GM18951 (cell line): ENCODE data around the gene SERINC2.
"Not testable (repeated sequence)": the region's sequence is repeated elsewhere in the genome, so short reads cannot be mapped to it uniquely, and the experiment has no call there.

Experiments used
- POLR2A ChIP-seq: IDR thresholded peaks from 4 replicates; pipeline ENCODE4 v1.6.1; 2011; ENCODE audit warnings: mild to moderate bottlenecking; ENCODE audit not compliant: insufficient read length, insufficient read depth; ENCODE audit errors: extremely low read depth
- in situ Hi-C: fragments of 300-500 bp; cut with MboI; formaldehyde crosslinking; loops from one replicate; pipeline ENCODE4 v1.12.0; 2022; ENCODE audit warnings: low sequenced_read_pairs, mixed read lengths, inconsistent platforms; ENCODE audit not compliant: unreplicated experiment

The SERINC2 gene

DNA sequence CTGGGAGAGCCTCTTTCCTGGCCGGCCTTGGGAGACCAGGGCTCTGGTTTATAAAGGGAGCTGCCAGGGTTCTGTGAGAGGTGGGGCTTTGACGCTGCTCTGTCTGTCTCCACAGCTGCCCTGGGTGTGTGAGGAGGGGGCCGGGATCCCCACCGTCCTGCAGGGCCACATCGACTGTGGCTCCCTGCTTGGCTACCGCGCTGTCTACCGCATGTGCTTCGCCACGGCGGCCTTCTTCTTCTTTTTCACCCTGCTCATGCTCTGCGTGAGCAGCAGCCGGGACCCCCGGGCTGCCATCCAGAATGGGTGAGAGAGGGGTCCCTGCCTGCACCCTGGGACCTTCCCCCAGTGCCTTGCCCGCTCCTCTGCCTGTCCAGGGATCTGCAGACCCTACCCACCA, 11.6 kb downstream of the SERINC2 start:
- in situ Hi-C loops, result loop anchor here (10.0 kb wide), 1 partner anchor 120 kb away; no protein-coding TSS in a partner anchor
- TF ChIP-seq POLR2A, result no peak

DNA sequence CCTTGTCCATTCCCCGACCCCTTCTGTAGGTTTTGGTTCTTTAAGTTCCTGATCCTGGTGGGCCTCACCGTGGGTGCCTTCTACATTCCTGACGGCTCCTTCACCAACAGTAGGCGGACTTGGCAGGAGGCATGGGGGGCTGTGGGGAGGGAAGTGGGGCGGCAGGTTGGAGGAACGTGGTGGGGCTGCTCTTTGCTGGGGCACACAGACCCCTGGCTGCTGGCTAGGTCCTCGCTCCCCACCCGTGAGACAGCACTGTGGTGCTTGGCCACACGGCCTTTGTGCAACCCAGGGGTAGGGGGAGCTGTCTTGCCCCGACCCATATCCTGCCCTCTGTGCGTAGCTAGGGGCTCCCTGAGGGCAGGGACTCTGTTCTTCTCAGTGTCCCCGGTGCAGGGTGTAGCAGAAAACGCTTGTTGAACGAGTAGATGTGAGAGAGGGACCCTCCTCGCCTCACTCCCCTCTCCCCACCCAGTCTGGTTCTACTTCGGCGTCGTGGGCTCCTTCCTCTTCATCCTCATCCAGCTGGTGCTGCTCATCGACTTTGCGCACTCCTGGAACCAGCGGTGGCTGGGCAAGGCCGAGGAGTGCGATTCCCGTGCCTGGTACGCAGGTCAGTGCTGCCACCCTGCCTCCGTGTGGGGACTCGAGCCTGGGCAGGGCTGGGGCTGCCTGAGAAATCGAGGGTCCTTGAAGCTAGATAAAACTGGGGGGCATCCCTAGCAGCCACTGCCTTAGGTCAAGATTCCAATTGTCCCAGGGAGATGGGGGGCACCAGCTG, 12.5 kb downstream of the SERINC2 start:
- in situ Hi-C loops, result loop anchor here (10.0 kb wide), 1 partner anchor 119 kb away; no protein-coding TSS in a partner anchor
- TF ChIP-seq POLR2A, result no peak

DNA sequence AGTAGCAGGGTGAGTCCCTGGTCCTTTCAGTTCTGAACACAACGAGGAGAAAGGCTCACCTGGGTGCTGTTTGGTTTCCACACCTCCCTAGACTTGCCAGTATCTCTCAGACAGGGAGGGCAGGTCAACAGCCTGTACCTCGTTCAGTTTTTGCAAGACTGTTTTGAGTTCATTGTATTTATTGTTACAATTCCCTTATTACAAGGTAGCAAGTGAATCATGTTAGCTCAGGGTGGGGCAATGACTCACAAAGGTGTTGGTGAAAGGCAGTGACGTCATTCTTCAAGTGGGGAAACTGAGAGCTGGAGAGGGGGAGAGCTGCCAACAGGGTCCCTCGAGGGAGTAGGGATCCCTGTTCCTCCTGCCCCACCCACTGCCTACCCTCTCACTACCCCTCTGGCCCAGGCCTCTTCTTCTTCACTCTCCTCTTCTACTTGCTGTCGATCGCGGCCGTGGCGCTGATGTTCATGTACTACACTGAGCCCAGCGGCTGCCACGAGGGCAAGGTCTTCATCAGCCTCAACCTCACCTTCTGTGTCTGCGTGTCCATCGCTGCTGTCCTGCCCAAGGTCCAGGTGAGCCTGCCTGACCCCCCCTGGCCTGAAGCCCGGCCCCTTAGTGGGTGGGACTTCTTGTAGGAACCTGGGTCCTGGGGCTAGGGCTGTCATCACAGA, 13.4 kb downstream of the SERINC2 start:
- in situ Hi-C loops, result loop anchor here (10.0 kb wide), 1 partner anchor 118 kb away; no protein-coding TSS in a partner anchor
- no peak for TF ChIP-seq POLR2A

DNA sequence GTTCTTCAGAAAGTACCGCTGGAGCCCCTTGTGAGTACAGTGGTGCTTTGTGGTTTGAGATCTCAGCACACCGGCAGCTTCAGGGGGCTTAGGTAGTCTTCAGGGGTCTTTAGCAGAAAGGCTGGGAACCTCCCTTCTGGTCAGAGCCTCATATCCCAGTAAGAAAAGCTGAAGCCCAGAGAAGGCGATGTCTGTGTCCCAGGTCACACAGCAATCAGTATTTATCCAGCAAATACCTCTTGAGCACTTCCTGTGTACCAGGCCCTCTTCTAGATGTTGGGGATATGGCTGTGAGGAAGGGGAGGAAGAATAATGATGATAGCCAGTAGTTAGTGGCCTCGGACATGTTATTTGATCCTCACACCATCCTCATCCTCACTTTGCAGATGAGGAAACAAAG, 14.3 kb downstream of the SERINC2 start:
- in situ Hi-C loops, result loop anchor here (10.0 kb wide), 1 partner anchor 117 kb away; no protein-coding TSS in a partner anchor
- TF ChIP-seq POLR2A, result no peak

DNA sequence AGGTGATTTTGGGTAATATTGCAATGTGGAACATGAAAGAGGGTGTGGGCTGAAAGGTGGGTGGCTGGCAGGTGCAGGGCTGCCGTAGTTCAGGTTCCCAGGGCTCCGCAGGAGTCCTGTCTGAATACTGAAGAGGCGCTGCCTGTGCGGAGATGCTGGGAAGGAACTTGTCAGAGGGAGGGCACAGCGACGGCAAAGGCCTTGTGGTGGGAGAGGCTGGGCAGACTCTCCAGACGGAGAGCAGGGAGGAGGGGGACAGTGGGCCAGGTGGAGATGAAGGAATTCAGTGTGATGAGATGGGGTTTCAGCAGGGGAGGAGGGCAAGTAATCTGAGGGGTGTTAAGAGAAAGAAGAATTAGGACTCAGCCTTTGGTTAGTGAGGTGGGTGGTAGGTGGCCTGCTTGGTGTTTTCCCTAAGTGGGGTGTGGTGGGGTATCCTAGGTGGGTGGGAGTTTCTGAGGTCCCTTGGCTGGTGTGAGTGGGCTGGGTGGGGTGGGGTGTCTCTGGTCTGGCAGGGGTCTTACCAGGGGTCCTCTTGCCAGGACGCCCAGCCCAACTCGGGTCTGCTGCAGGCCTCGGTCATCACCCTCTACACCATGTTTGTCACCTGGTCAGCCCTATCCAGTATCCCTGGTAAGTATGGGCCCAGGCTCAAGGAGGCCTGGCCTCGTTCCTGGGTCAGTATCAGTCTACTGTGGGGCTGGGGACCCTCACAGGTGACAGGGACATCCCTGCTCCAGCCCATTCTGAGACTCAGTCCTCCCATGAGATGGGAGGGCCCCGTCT, 15.6 kb downstream of the SERINC2 start:
- TF ChIP-seq POLR2A, result no peak
- in situ Hi-C loops, result loop anchor here (10.0 kb wide), 1 partner anchor 116 kb away; no protein-coding TSS in a partner anchor

DNA sequence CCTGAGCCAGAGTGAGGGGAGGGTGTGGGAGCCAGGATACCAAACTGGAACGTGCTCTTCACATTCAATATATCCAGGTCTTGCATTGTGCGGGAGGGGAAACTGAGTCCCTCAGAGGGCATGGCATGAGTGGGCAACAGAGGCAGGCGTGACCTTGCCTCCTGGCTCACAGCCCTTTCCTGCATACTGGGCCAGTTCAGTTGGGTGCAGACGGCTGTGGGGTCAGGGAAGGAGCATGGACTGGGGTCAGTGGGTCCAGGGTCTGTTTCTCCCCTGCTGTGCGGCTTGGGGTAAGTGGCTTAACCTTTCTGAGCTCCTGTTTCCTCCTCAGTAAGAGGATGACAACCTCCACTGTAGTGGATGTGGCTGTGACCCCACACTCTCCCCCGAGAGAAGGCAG, 16.6 kb downstream of the SERINC2 start:
- TF ChIP-seq POLR2A, result no peak
- in situ Hi-C loops, result loop anchor here (10.0 kb wide), 1 partner anchor 115 kb away; no protein-coding TSS in a partner anchor

DNA sequence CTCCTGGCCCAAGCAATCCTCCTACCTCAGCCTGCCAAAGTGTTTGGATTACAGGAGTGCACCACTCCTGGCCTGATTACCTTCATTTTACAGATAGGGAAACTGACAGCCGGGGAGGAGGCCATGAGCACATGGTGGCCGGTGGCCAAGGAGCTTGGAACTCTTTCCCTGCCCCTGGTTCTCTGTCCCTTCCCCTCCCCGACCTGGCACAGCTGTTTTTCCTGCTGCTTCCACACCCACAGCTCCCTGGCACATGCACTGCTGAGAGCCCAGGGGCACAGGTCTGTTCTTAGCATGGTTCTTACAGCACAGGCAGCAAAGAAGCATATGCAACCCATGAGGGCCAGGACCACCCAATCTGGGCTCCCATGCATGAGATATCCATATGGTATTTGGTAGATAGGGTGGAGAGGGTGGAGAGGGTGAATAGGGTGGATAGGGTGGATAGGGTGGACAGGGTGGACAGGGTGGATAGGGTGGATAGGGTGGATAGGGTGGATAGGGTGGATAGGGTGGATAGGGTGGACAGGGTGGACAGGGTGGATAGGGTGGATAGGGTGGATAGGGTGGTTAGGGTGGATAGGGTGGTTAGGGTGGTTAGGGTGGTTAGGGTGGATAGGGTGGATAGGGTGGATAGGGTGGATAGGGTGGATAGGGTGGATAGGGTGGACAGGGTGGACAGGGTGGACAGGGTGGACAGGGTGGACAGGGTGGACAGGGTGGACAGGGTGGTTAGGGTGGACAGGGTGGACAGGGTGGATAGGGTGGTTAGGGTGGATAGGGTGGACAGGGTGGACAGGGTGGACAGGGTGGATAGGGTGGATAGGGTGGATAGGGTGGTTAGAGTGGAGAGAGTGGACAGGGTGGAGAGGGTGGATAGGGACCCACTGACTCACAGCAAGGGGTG, 18.6 kb downstream of the SERINC2 start:
- in situ Hi-C loops, result not testable (repeated sequence)

DNA sequence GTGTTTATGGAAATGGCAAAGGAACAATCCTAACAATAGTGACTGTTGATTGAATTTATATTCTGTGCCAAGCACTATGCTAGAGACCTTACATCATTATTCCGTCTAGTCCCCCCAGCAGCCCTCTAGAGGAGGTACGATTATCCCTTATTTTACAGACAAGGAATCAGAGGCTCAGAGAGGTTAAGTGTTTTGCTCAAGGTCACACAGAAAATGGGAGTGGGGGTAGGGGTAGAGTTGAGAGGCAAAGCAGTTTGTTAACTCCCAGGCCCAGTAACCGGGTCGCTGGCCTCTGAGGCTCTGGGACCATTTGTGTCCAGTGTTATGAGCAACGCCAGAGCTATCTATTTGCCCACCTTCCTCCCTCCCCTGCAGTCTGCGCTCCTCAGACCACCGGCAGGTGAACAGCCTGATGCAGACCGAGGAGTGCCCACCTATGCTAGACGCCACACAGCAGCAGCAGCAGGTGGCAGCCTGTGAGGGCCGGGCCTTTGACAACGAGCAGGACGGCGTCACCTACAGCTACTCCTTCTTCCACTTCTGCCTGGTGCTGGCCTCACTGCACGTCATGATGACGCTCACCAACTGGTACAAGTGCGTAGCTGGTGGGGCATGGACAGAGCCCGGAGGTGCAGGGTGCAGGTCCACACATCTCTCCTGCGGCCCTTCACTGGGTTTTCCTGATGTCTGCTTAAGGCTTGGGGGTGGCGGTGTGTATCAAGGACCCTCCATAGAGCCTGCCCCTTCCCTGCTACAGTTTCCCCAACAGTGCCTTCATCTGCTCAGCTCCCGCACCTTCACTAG, 19.8 kb downstream of the SERINC2 start:
- in situ Hi-C loops, result no loop called here
- TF ChIP-seq POLR2A, result no peak

DNA sequence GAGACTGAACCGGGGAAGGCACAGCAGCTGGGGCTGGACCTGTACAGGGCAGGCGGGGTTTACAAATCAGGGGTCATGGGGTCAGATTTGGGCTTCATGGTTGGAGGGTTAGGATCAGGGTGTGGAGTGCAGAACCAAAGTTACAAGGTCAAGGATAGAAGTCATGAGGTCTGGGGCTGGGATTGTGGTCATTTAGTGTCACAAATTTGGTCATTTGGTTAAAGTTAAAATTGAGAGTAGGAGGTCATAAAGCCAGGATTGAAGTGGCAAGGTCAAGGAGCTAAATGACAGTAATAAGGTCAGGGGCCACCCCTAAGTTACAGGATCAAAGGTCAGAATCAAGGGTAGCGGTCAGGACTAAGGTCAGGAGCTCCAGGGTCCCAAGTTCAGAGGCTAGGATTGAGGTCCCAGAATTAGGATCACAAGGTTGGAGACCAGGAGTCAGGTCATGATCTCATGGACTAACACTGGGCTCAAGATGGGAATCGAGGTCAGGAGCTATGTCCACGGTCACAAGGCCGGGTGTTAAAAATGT, 20.4 kb downstream of the SERINC2 start:
- in situ Hi-C loops, result no loop called here
- no peak for TF ChIP-seq POLR2A

DNA sequence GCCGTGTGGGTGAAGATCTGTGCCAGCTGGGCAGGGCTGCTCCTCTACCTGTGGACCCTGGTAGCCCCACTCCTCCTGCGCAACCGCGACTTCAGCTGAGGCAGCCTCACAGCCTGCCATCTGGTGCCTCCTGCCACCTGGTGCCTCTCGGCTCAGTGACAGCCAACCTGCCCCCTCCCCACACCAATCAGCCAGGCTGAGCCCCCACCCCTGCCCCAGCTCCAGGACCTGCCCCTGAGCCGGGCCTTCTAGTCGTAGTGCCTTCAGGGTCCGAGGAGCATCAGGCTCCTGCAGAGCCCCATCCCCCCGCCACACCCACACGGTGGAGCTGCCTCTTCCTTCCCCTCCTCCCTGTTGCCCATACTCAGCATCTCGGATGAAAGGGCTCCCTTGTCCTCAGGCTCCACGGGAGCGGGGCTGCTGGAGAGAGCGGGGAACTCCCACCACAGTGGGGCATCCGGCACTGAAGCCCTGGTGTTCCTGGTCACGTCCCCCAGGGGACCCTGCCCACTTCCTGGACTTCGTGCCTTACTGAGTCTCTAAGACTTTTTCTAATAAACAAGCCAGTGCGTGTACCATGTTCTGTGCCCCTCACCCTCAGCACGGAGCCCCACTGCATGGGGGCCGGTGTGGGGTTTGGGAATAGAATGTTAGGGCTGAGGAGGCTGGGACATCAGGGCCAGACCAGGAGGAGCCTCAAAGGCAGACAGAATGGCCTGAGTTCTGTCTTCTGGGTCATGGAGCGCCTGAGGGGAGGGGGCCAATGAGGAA, 21.3 kb downstream of the SERINC2 start:
- TF ChIP-seq POLR2A, result no peak
- in situ Hi-C loops, result no loop called here

DNA sequence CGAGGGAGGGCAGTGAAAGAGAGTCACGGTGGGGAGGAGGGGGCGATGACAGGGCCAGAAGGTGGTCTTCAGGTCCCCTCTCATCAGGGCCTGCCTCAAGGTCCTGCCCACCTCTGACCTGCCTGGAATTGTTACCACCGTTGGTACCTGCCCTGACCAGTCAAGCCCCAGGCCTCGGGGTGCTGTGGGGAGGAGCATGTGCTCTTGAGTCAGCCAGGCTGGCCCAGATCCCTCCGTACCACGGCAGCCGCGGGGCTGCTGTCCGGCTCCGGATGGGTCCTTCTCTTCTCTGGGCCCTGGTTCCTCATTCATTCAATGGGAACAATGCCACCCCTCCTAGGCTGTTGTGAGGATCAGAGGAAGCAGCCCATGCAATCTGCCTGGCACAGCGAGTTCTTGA, 22.0 kb downstream of the SERINC2 start:
- in situ Hi-C loops, result no loop called here
- TF ChIP-seq POLR2A, result no peak
